Mesendoderm (in vitro differentiated cells): ENCODE measurements around the gene AGTRAP.
A peak's percentile ranks its signal among the peaks of the same experiment; 100 is the strongest.

Experiments used
- DNase-seq: peaks from one replicate; pipeline ENCODE4 v3.0.0; 2013
- H2AK5ac ChIP-seq: 2 replicates; pipeline ENCODE4 v1.6.1; 2013; ENCODE audit warnings: low read length, inconsistent platforms
- H2BK120ac ChIP-seq: 2 replicates; pipeline ENCODE4 v1.6.1; 2013; ENCODE audit warnings: low read depth, mild to moderate bottlenecking, low read length, moderate library complexity, mixed read lengths
- H2BK15ac ChIP-seq: replicated peaks from 2 replicates; pipeline ENCODE4 v1.6.1; 2013; ENCODE audit warnings: low read depth, mild to moderate bottlenecking, moderate library complexity
- H2BK5ac ChIP-seq: 2 replicates; pipeline ENCODE4 v1.6.1; 2013; ENCODE audit warnings: low read length, inconsistent platforms
- H3K18ac ChIP-seq: 2 replicates; pipeline ENCODE4 v1.6.1; 2013; ENCODE audit warnings: mild to moderate bottlenecking, low read length, mixed read lengths
- H3K23ac ChIP-seq: one replicate; pipeline ENCODE4 v1.6.1; 2013; ENCODE audit warnings: low read length
- H3K27ac ChIP-seq: 2 replicates; pipeline ENCODE4 v1.5.1; 2013; ENCODE audit warnings: low read depth, mild to moderate bottlenecking, inconsistent platforms, low read length, moderate library complexity
- H3K27me3 ChIP-seq: 2 replicates; pipeline ENCODE4 v1.6.1; 2013; ENCODE audit warnings: low read length, control low read depth, mild to moderate bottlenecking, inconsistent platforms; ENCODE audit not compliant: insufficient read depth, poor library complexity
- H3K36me3 ChIP-seq: 2 replicates; pipeline ENCODE4 v1.6.1; 2013; ENCODE audit warnings: low read length, inconsistent platforms; ENCODE audit not compliant: control insufficient read depth, insufficient read depth
- H3K4ac ChIP-seq: one replicate; pipeline ENCODE4 v1.6.1; 2013; ENCODE audit warnings: low read depth, mild to moderate bottlenecking, low read length, moderate library complexity
- H3K4me1 ChIP-seq: 2 replicates; pipeline ENCODE4 v1.6.1; 2013; ENCODE audit warnings: low read depth, low read length, inconsistent platforms; ENCODE audit not compliant: control insufficient read depth
- H3K4me2 ChIP-seq: 2 replicates; pipeline ENCODE4 v1.6.1; 2013; ENCODE audit warnings: low read length
- H3K4me3 ChIP-seq: 2 replicates; pipeline ENCODE4 v1.5.1; 2013; ENCODE audit warnings: mild to moderate bottlenecking, low read length
- H3K56ac ChIP-seq: one replicate; pipeline ENCODE4 v1.6.1; 2013; ENCODE audit warnings: low read length
- H3K79me1 ChIP-seq: 2 replicates; pipeline ENCODE4 v1.6.1; 2013; ENCODE audit warnings: low read length, inconsistent platforms
- H3K79me2 ChIP-seq: 2 replicates; pipeline ENCODE4 v1.6.1; 2013; ENCODE audit warnings: mild to moderate bottlenecking, low read length; ENCODE audit not compliant: control insufficient read depth, insufficient read depth
- H3K9ac ChIP-seq: 2 replicates; pipeline ENCODE4 v1.6.1; 2013; ENCODE audit warnings: low read length, inconsistent platforms
- H4K5ac ChIP-seq: one replicate; pipeline ENCODE4 v1.6.1; 2013; ENCODE audit warnings: low read length
- H4K8ac ChIP-seq: one replicate; pipeline ENCODE4 v1.6.1; 2013; ENCODE audit warnings: low read depth, mild to moderate bottlenecking, control low read depth, low read length, moderate library complexity
- WGBS: extraction: QIAGEN DNeasy Blood & Tissue Kit; methylation state at CpG from one replicate; pipeline ENCODE4 v1.1.7; 2013; ENCODE audit warnings: low lambda C conversion rate, missing lambda C conversion rate; ENCODE audit not compliant: insufficient coverage; ENCODE audit errors: extremely low coverage; 5-methylcytosine and 5-hydroxymethylcytosine counted together

Gene AGTRAP

DNA sequence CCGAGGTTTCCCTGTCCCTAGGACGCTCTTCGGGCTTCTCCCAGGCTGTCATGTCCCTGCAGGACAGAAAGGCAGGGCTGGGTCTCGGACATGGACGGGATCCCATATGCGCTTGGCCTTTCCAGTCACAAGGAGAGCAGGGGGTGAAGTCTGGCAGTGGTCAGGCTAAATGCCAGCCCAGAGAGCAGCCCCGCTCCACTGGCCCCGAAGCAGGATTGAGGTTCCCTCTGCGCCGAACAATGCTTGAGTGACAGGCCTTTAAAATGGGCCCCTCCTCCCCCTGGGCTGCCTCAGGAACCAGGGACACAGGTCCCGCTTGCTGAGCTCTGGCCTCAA lies 31.8 kb upstream of the AGTRAP start:
- no peak overlapping the region for H2BK5ac ChIP-seq
- H3K36me3 ChIP-seq, result no peaks in the 10 kb centered on the region
- H3K9ac ChIP-seq, result peak overlapping the region; percentile 15
- whole genome bisulfite sequencing, result no CpG with 5 or more reads among the region's 11 CpGs
- no peak overlapping the region for H2BK120ac ChIP-seq
- no peak overlapping the region for H4K8ac ChIP-seq
- DNase-seq, result no peak
- no peak overlapping the region for H3K18ac ChIP-seq
- no peak overlapping the region for H2BK15ac ChIP-seq
- no peaks in the 10 kb centered on the region for H3K79me2 ChIP-seq
- no peak overlapping the region for H3K23ac ChIP-seq
- H4K5ac ChIP-seq, result no peak overlapping the region
- H3K4ac ChIP-seq, result no peak overlapping the region
- H2AK5ac ChIP-seq, result no peak overlapping the region
- peaks cover 11% of the 10 kb centered on the region for H3K4me1 ChIP-seq
- H3K27ac ChIP-seq, result no peak overlapping the region
- no peaks in the 10 kb centered on the region for H3K27me3 ChIP-seq
- H3K4me3 ChIP-seq, result no peak overlapping the region
- peak overlapping the region; percentile 37 for H3K56ac ChIP-seq
- H3K4me2 ChIP-seq, result no peak overlapping the region
- peaks cover 5% of the 10 kb centered on the region for H3K79me1 ChIP-seq

- Histone ChIP-seq H2BK120ac (no peak overlapping the region), H3K9ac (no peak overlapping the region), H2BK15ac (no peak overlapping the region), H3K36me3 (no peaks in the 10 kb centered on the region), H3K18ac (no peak overlapping the region), H2BK5ac (no peak overlapping the region), H3K79me2 (no peaks in the 10 kb centered on the region), H3K4me3 (no peak overlapping the region), H3K4me2 (no peak overlapping the region), H2AK5ac (no peak overlapping the region), H3K4ac (no peak overlapping the region), H3K23ac (no peak overlapping the region), H3K56ac (no peak overlapping the region), H3K27ac (no peak overlapping the region), H4K5ac (no peak overlapping the region), H3K79me1 (peaks cover 5% of the 10 kb centered on the region), H3K4me1 (peaks cover 11% of the 10 kb centered on the region), H4K8ac (no peak overlapping the region), H3K27me3 (no peaks in the 10 kb centered on the region)
- WGBS, result no CpG with 5 or more reads among the region's 22 CpGs
- no peak for DNase-seq
These were observed 31.1 kb upstream of the AGTRAP start for GRCh38 chr1:11704691-11705475.

- no peak overlapping the region for H3K23ac ChIP-seq
- no peak overlapping the region for H3K4me3 ChIP-seq
- peaks cover 11% of the 10 kb centered on the region for H3K4me1 ChIP-seq
- no peak overlapping the region for H3K4ac ChIP-seq
- H3K79me1 ChIP-seq, result peaks cover 5% of the 10 kb centered on the region
- no peak overlapping the region for H3K27ac ChIP-seq
- no peak overlapping the region for H3K18ac ChIP-seq
- H4K5ac ChIP-seq, result no peak overlapping the region
- no peak for DNase-seq
- peak overlapping the region; percentile 14 for H3K9ac ChIP-seq
- no peak overlapping the region for H2AK5ac ChIP-seq
- H2BK5ac ChIP-seq, result no peak overlapping the region
- no peak overlapping the region for H3K56ac ChIP-seq
- no peaks in the 10 kb centered on the region for H3K27me3 ChIP-seq
- no peak overlapping the region for H2BK15ac ChIP-seq
- no peaks in the 10 kb centered on the region for H3K36me3 ChIP-seq
- H3K79me2 ChIP-seq, result no peaks in the 10 kb centered on the region
- no CpG with 5 or more reads among the region's 9 CpGs for WGBS
- no peak overlapping the region for H4K8ac ChIP-seq
- no peak overlapping the region for H2BK120ac ChIP-seq
- no peak overlapping the region for H3K4me2 ChIP-seq
These were observed 30.3 kb upstream of the AGTRAP start for GRCh38 chr1:11705596-11705995.

DNA sequence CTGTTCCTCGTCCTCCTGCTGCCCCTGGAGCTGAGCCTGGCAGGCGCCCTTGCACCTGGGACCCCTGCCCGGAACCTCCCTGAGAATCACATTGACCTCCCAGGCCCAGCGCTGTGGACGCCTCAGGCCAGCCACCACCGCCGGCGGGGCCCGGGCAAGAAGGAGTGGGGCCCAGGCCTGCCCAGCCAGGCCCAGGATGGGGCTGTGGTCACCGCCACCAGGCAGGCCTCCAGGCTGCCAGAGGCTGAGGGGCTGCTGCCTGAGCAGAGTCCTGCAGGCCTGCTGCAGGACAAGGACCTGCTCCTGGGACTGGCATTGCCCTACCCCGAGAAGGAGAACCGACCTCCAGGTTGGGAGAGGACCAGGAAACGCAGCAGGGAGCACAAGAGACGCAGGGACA lies 29.6 kb upstream of the AGTRAP start:
- Histone ChIP-seq H3K79me2 (no peaks in the 10 kb centered on the region), H4K5ac (no peak overlapping the region), H3K23ac (no peak overlapping the region), H3K27me3 (no peaks in the 10 kb centered on the region), H3K27ac (no peak overlapping the region), H3K4ac (no peak overlapping the region), H3K36me3 (no peaks in the 10 kb centered on the region), H4K8ac (no peak overlapping the region), H3K18ac (no peak overlapping the region), H2BK15ac (no peak overlapping the region), H3K4me2 (no peak overlapping the region), H3K79me1 (peaks cover 5% of the 10 kb centered on the region), H2AK5ac (no peak overlapping the region), H2BK5ac (no peak overlapping the region), H3K9ac (no peak overlapping the region), H3K56ac (no peak overlapping the region), H3K4me1 (peaks cover 8% of the 10 kb centered on the region), H3K4me3 (no peak overlapping the region), H2BK120ac (no peak overlapping the region)
- no CpG with 5 or more reads among the region's 14 CpGs for WGBS
- DNase-seq, result no peak

DNA sequence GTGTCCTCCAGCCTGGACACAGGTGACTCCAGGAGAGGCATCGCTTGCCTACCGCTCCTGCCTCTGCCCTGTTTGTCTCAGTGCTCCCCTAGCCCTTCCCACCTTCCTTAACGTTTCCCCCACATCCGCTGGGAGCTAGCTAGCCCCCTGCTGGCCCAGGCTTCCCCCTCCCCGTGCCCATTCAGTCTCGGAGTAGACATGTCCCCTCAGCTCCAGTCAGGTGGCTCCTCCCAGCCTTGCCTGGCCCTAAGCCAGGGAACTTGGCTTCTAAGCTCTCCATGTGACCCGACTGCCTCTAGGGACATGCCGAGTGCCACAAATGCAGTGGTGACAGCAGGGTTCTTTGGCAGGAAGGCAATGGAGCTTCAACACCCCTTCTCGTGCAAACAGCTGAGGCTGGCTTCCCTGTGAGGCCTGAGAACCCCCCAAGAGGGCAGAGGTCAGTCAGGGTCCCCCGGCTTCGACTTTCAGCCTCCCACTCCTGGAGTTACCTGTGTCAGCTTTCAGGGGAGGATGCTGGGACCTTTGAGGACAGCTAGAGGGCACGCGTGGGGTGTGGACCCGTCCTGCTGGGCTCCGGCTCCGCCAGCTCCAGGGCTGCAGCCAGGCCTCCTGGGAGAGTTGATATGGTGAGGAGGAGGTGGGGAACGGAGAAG lies 28.2 kb upstream of the AGTRAP start:
- no peaks in the 10 kb centered on the region for H3K36me3 ChIP-seq
- H3K18ac ChIP-seq, result no peak overlapping the region
- peaks cover 8% of the 10 kb centered on the region for H3K4me1 ChIP-seq
- H2BK15ac ChIP-seq, result no peak overlapping the region
- no CpG with 5 or more reads among the region's 17 CpGs for WGBS
- H2BK5ac ChIP-seq, result no peak overlapping the region
- no peaks in the 10 kb centered on the region for H3K79me1 ChIP-seq
- peak overlapping the region; percentile 31 for H3K56ac ChIP-seq
- no peak overlapping the region for H3K4me2 ChIP-seq
- peak; percentile 47 for DNase-seq
- H3K4me3 ChIP-seq, result no peak overlapping the region
- no peaks in the 10 kb centered on the region for H3K27me3 ChIP-seq
- no peak overlapping the region for H2BK120ac ChIP-seq
- no peak overlapping the region for H3K27ac ChIP-seq
- H3K79me2 ChIP-seq, result no peaks in the 10 kb centered on the region
- H2AK5ac ChIP-seq, result no peak overlapping the region
- H3K9ac ChIP-seq, result no peak overlapping the region
- H4K8ac ChIP-seq, result no peak overlapping the region
- H3K23ac ChIP-seq, result peak overlapping the region; percentile 38
- no peak overlapping the region for H4K5ac ChIP-seq
- H3K4ac ChIP-seq, result no peak overlapping the region
